ENCODE data around the gene CCNI.
"Not testable (repeated sequence)": the region's sequence is repeated elsewhere in the genome, so short reads cannot be mapped to it uniquely, and the experiment has no call there.

CCNI gene

GRCh38 chr4:77037736-77038135, 38.1 kb downstream of the CCNI start:
- DNase-seq: no peak

- not testable (repeated sequence) for DNase-seq
These were observed 38.6 kb downstream of the CCNI start for GRCh38 chr4:77037168-77037567.

- DNase-seq: no peak
These were observed 39.6 kb downstream of the CCNI start for GRCh38 chr4:77036206-77036605.

- DNase-seq: no peak
These were observed 40.6 kb downstream of the CCNI start for GRCh38 chr4:77035153-77035552.

DNA sequence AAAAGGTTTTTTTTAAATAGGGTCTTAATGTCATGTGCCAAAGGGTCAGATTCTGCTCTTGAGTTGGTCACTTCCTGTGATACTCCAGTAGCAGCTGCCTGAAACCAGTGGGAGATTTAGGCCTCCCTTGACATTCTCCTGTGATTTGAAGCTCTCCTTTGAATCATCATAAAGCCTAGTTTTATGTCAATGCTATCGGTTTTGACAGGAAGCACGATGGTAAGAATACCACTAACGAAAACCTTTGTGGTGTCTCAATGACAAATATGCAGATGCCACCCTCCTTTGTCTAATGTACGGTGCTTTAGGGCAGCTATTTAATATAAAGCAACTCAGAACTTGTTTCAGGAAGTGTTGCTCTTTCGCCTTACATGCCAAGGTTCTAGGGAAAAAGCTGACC, 44.2 kb downstream of the CCNI start:
- DNase-seq: no peak

- DNase-seq: not testable (repeated sequence)
These were observed 46.0 kb downstream of the CCNI start for GRCh38 chr4:77029757-77030156.

GRCh38 chr4:77028246-77028645, 47.5 kb downstream of the CCNI start:
- DNase-seq: no peak

DNA sequence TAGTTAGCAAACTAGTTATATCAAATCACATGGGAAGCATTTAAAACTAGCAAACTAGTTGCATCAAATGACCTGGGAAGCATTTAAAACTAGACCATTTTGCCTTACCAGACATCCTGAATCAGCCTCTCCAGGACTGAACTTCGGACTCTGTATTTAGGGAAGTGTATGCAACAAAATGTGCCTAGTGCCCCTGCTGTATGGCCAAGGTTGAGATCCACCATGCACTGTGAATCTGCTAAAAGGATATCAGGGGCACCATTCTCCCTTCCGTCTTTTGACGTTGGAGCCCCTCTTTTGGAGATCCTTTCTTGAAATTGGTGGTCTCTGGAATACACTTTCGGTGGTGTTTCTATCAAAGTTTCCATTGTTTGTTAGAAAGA, 49.5 kb downstream of the CCNI start:
- no peak for DNase-seq

- no peak for DNase-seq
These were observed 50.0 kb downstream of the CCNI start for GRCh38 chr4:77025643-77026321.

DNA sequence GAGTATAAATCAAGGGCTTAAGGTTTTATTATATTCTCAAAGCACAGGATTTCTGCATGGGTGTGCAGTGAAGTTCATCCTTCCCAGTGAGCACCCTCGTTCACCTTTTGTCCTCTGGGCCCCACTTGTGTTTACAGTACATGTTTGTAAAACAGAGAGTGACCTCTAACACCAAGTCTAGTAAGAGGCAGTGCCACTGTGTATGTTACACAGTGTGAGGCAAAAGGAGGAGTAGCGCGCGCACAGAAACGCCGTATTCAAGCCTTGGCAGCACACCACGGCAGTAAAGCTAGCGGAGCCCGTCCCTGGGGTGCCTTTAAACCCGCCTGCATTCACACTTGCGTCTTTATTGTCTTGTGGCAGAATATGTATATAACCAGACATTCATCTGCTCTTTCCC, 51.9 kb downstream of the CCNI start:
- DNase-seq: no peak

GRCh38 chr4:77022560-77023179, 53.1 kb downstream of the CCNI start:
- no peak for DNase-seq

DNA sequence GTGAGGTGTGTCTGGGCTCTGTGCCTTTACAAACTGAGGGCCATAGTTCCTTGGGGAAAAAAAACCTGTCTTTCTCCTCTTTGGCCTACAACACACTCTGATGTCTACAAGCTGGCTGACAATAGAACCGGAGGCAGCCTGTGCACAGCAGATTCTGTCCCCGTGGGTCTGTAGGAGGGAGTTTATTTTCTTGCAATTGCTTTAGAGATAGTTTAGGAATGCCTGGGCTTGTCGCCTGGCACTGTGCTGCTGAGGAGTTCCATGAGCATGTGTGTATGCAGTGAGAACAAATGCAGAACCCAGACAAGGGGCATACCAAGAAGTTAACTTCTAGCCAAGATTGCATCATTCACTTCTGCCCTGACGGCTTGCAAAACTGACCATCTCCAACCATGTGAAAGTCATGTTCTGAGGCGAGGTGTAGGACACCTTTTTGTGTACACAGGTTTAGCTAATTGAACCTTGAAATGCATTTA, 54.1 kb downstream of the CCNI start:
- DNase-seq: no peak

- DNase-seq: no peak
These were observed 55.8 kb downstream of the CCNI start for GRCh38 chr4:77020017-77020416.

GRCh38 chr4:77015390-77015789, 60.4 kb downstream of the CCNI start:
- no peak for DNase-seq

GRCh38 chr4:77014256-77014655, 61.5 kb downstream of the CCNI start:
- no peak for DNase-seq

- DNase-seq: no peak
These were observed 63.1 kb downstream of the CCNI start for GRCh38 chr4:77012726-77013125.

- no peak for DNase-seq
These were observed 64.9 kb downstream of the CCNI start for GRCh38 chr4:77010841-77011354.

GRCh38 chr4:77009511-77010115, 66.2 kb downstream of the CCNI start:
- DNase-seq: no peak

DNA sequence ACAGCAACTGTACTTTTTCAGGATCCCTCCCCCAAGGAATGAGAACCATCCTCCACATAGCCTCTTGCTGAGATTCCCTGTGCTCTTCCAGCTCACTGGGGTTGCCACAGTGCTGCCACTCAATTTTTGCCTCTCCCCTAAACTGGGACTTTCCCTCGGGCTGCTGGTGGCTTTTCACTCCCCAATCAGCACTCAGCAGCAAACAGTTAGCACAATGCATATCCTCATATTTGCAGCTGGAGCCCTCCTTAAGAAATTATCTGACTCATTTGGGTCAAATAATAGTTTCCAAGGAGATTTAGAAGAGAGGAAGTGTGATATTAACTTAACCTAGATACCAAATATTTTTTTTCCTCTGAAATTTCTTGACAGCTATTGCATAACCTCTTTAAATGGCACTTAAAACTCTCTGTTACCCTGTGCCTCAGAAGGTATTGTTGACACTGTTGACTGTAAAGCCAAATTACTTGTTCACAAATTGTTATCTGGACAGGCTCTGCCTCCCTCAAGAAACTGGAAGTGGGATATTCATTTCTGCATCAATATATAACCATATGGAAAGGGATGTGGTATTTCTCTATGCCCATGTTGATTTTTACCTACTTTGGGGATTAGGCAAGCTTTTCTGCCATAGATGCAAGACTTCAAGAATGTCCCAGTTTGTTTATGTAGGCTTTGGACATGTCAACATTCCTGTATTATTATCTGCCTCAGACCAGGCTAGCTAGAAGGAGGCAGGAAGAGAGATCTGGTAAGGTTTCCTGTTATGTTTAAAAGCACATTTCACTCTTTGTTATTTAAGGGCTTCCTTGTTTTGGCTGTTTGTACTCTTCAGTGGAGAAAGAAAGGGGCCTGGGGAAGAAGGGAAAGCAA, 68.2 kb downstream of the CCNI start:
- DNase-seq: no peak

- no peak for DNase-seq
These were observed 68.9 kb downstream of the CCNI start for GRCh38 chr4:77006753-77007353.

DNA sequence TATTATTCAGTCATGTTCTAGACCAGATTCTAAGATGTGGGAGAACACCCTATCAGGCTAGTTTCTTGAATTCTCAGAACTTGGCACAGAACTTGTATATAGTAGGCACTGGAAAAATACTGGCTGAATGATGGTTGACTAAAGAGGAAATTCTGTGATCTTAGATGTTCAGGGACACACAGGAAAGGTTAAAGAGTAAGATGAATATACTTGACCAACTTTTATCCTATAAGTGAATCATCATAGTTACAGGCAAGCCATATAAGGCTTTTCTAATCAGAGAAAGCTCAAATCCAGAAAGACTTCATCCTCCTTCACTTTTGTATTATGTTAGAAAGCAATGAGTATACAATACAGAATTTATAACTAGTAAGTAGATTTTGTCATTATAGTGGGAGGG, 72.4 kb downstream of the CCNI start:
- DNase-seq: no peak

- DNase-seq: no peak
These were observed 73.3 kb downstream of the CCNI start for GRCh38 chr4:77002321-77003107.
